NCI-H345 treated with DMSO at 0.1 percent for 48 hours (cell line): ENCODE data around the gene ASTN2.
"Not testable (repeated sequence)": the region's sequence is repeated elsewhere in the genome, so short reads cannot be mapped to it uniquely, and the experiment has no call there.

Experiments used
- DNase-seq: peaks from one replicate; lab custom pipeline; 2025; ENCODE audit not compliant: unreplicated experiment; lab: John Stamatoyannopoulos, UW

The ASTN2 gene

GRCh38 chr9:116837018-116837989, 577.6 kb downstream of the ASTN2 start:
- no peak for DNase-seq

- DNase-seq, result not testable (repeated sequence)
Measured at GRCh38 chr9:116830321-116830720, 584.5 kb downstream of the ASTN2 start.

- DNase-seq, result no peak
Measured at GRCh38 chr9:116821633-116822229, 593.1 kb downstream of the ASTN2 start.

GRCh38 chr9:116819116-116819515, 595.7 kb downstream of the ASTN2 start:
- no peak for DNase-seq

- no peak for DNase-seq
Measured at GRCh38 chr9:116817762-116818161, 597.1 kb downstream of the ASTN2 start.

GRCh38 chr9:116816484-116816883, 598.4 kb downstream of the ASTN2 start:
- no peak for DNase-seq

GRCh38 chr9:116815835-116816234, 599.0 kb downstream of the ASTN2 start:
- DNase-seq, result no peak

- no peak for DNase-seq
Measured at GRCh38 chr9:116813031-116813300, 601.9 kb downstream of the ASTN2 start.

- DNase-seq, result no peak
Measured at GRCh38 chr9:116812231-116813030, 602.4 kb downstream of the ASTN2 start.

- no peak for DNase-seq
Measured at GRCh38 chr9:116809656-116810055, 605.2 kb downstream of the ASTN2 start.

GRCh38 chr9:116806075-116806474, 608.8 kb downstream of the ASTN2 start:
- DNase-seq, result no peak

GRCh38 chr9:116800885-116801284, 614.0 kb downstream of the ASTN2 start:
- DNase-seq, result no peak

- no peak for DNase-seq
Measured at GRCh38 chr9:116800074-116800473, 614.8 kb downstream of the ASTN2 start.

GRCh38 chr9:116798521-116798920, 616.3 kb downstream of the ASTN2 start:
- no peak for DNase-seq

- no peak for DNase-seq
Measured at GRCh38 chr9:116797276-116797675, 617.6 kb downstream of the ASTN2 start.

- no peak for DNase-seq
Measured at GRCh38 chr9:116796669-116797068, 618.2 kb downstream of the ASTN2 start.

GRCh38 chr9:116795821-116796220, 619.0 kb downstream of the ASTN2 start:
- no peak for DNase-seq

GRCh38 chr9:116792271-116792670, 622.6 kb downstream of the ASTN2 start:
- no peak for DNase-seq

- DNase-seq, result no peak
Measured at GRCh38 chr9:116791326-116791725, 623.5 kb downstream of the ASTN2 start.

- DNase-seq, result no peak
Measured at GRCh38 chr9:116789081-116789480, 625.8 kb downstream of the ASTN2 start.

- no peak for DNase-seq
Measured at GRCh38 chr9:116786737-116787136, 628.1 kb downstream of the ASTN2 start.

GRCh38 chr9:116777116-116777515, 637.7 kb downstream of the ASTN2 start:
- no peak for DNase-seq
